ENCODE measurements around the gene DOCK8. TPM values are rescaled to one million over a fixed set of nuclear protein-coding genes. Genes with fewer than 3 reads are reported as not detected.

DOCK8 gene
- total and polyA plus RNA-seq, 2 of the 13 experiments (the other 11 are each of a cell fraction or from before 2014, with no cell fraction given), result 0.28 to 0.38 TPM

- TF ChIP-seq ELF3 (CRISPR knock-in tag; IDR thresholded peaks at IDR 0.05) (no peak), HOXD1 (CRISPR knock-in tag; IDR thresholded peaks at IDR 0.05) (no peak), SAFB2 (CRISPR knock-in tag; IDR thresholded peaks at IDR 0.05; ENCODE audit: borderline replicate concordance, low read depth) (no peak), ZSCAN29 (CRISPR knock-in tag; conservative IDR thresholded peaks at IDR 0.05) (no peak), NBN (conservative IDR thresholded peaks at IDR 0.05) (no peak), SKI (IDR thresholded peaks at IDR 0.05; ENCODE audit: partially characterized antibody) (no peak), SOX5 (CRISPR knock-in tag; IDR thresholded peaks at IDR 0.05; ENCODE audit: borderline replicate concordance) (peak; percentile 12; the same call in 1 of the 2 replicates), DMAP1 (CRISPR knock-in tag; IDR thresholded peaks at IDR 0.05) (no peak), HMG20B (CRISPR knock-in tag; conservative IDR thresholded peaks at IDR 0.05) (no peak), MYNN (CRISPR knock-in tag; IDR thresholded peaks at IDR 0.05; ENCODE audit: low read depth) (no peak), ZBTB39 (CRISPR knock-in tag; IDR thresholded peaks at IDR 0.05) (no peak), MTF1 (CRISPR knock-in tag; IDR thresholded peaks at IDR 0.05) (no peak), NR2F2 (IDR thresholded peaks at IDR 0.05; ENCODE audit: borderline replicate concordance, low read depth) (peak; percentile 66; the same call in 1 of the 2 replicates), ZNF614 (CRISPR knock-in tag; IDR thresholded peaks at IDR 0.05; ENCODE audit: borderline replicate concordance) (no peak), BCL6 (CRISPR knock-in tag; IDR thresholded peaks at IDR 0.05) (0 out of 2 replicates have a peak, but pooled peaks have one; percentile 18), THRA (CRISPR knock-in tag; IDR thresholded peaks at IDR 0.05; ENCODE audit: borderline replicate concordance) (no peak), HMG20A (CRISPR knock-in tag; IDR thresholded peaks at IDR 0.05; ENCODE audit: borderline replicate concordance) (peak; percentile 64; the same call in 1 of the 2 replicates), HOXA7 (CRISPR knock-in tag; IDR thresholded peaks at IDR 0.05) (no peak), SKIL (CRISPR knock-in tag; IDR thresholded peaks at IDR 0.05; ENCODE audit: borderline replicate concordance) (no peak), RFX1 (IDR thresholded peaks at IDR 0.05) (no peak)
- TF ChIP-seq, protein P1, sequence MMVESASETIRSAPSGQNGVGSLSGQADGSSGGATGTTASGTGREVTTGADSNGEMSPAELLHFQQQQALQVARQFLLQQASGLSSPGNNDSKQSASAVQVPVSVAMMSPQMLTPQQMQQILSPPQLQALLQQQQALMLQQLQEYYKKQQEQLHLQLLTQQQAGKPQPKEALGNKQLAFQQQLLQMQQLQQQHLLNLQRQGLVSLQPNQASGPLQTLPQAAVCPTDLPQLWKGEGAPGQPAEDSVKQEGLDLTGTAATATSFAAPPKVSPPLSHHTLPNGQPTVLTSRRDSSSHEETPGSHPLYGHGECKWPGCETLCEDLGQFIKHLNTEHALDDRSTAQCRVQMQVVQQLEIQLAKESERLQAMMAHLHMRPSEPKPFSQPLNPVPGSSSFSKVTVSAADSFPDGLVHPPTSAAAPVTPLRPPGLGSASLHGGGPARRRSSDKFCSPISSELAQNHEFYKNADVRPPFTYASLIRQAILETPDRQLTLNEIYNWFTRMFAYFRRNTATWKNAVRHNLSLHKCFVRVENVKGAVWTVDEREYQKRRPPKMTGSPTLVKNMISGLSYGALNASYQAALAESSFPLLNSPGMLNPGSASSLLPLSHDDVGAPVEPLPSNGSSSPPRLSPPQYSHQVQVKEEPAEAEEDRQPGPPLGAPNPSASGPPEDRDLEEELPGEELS (CRISPR knock-in tag; IDR thresholded peaks at IDR 0.05), result no peak
These were observed 248.9 kb downstream of the DOCK8 start (continued) for GRCh38 chr9:463455-464171.
